SU-DHL-6 (cell line): Measurements from ENCODE around the gene TTI1.

Source experiments
- H2AFZ ChIP-seq: fragments of 200-600 bp; sonication (generic); 2 replicates; pipeline ENCODE4 v1.6.1; 2014; ENCODE audit warnings: low read depth, mild to moderate bottlenecking, moderate library complexity, mixed read lengths, antibody characterized with exemption, low read length; ENCODE audit not compliant: severe bottlenecking
- H3F3A ChIP-seq: fragments of 200-600 bp; shearing (Covaris generic); 2 replicates; pipeline ENCODE4 v1.6.0; 2016; ENCODE audit warnings: antibody characterized with exemption, mild to moderate bottlenecking; ENCODE audit not compliant: insufficient read depth
- H3K27ac ChIP-seq: fragments of 200-600 bp; sonication (generic); 2 replicates; pipeline ENCODE4 v1.5.1; 2016; ENCODE audit warnings: low read depth, mild to moderate bottlenecking, low read length, moderate library complexity, mixed read lengths
- H3K27me3 ChIP-seq: fragments of 200-600 bp; sonication (generic), shearing (Covaris generic); 2 replicates; pipeline ENCODE4 v1.6.0; 2014; ENCODE audit warnings: mild to moderate bottlenecking, low read length
- H3K36me3 ChIP-seq: fragments of 200-600 bp; sonication (generic); 2 replicates; pipeline ENCODE4 v1.6.1; 2014; ENCODE audit warnings: mild to moderate bottlenecking, low read length, mixed read lengths
- H3K4me2 ChIP-seq: fragments of 300-600, 200-600 bp; shearing (Covaris generic), sonication (generic); 2 replicates; pipeline ENCODE4 v1.6.0; 2014; ENCODE audit warnings: low read length, low read depth, mild to moderate bottlenecking; ENCODE audit not compliant: poor library complexity, severe bottlenecking
- H3K4me3 ChIP-seq: fragments of 200-600 bp; sonication (generic); 2 replicates; pipeline ENCODE4 v1.5.1; 2014; ENCODE audit warnings: antibody characterized with exemption, low read length, mild to moderate bottlenecking, mixed read lengths; ENCODE audit not compliant: insufficient read depth, poor library complexity, severe bottlenecking
- H3K79me2 ChIP-seq: fragments of 200-600 bp; sonication (generic); 2 replicates; pipeline ENCODE4 v1.6.1; 2014; ENCODE audit warnings: mild to moderate bottlenecking, low read length, moderate library complexity; ENCODE audit not compliant: insufficient read depth
- H3K9ac ChIP-seq: fragments of 200-600 bp; sonication (generic); 2 replicates; pipeline ENCODE4 v1.7.0; 2014; ENCODE audit warnings: mild to moderate bottlenecking, low read length
- H3K9me2 ChIP-seq: fragments of 200-600 bp; sonication (generic); replicated peaks from 2 replicates; pipeline ENCODE4 v1.6.1; 2014; ENCODE audit warnings: low read length; ENCODE audit not compliant: insufficient read depth
- H3K9me3 ChIP-seq: fragments of 200-600 bp; sonication (generic); 2 replicates; pipeline ENCODE4 v1.6.1; 2014; ENCODE audit warnings: low read length, mixed read lengths; ENCODE audit not compliant: insufficient read depth
- H4K20me1 ChIP-seq: fragments of 200-600 bp; sonication (generic); 2 replicates; pipeline ENCODE4 v1.6.1; 2014; ENCODE audit warnings: low read depth, mild to moderate bottlenecking, antibody characterized with exemption, low read length, moderate library complexity, mixed read lengths
- CTCF ChIP-seq: fragments of 200-600 bp; sonication (generic); IDR thresholded peaks from one replicate; pipeline ENCODE4 v1.5.1; 2017; ENCODE audit warnings: antibody characterized with exemption, mild to moderate bottlenecking, low read length, moderate library complexity; ENCODE audit not compliant: insufficient read depth, poor library complexity, severe bottlenecking
- EZH2phosphoT487 ChIP-seq: fragments of 200-600 bp; sonication (generic), shearing (Covaris generic); conservative IDR thresholded peaks from 2 replicates; pipeline ENCODE4 v1.6.1; 2018; ENCODE audit warnings: mild to moderate bottlenecking, antibody characterized with exemption, low read length, moderate library complexity, mixed read lengths

Gene TTI1

GRCh38 chr20:38063911-38064530 is 30.8 kb upstream of the TTI1 start:
- no peaks in the 10 kb centered on the region for H3K79me2 ChIP-seq
- H4K20me1 ChIP-seq, result no peaks in the 10 kb centered on the region
- no peak overlapping the region for H2AFZ ChIP-seq
- H3K9me2 ChIP-seq, result no peaks in the 10 kb centered on the region
- peaks cover 34% of the 10 kb centered on the region; the same call in 1 of the 2 replicates for H3K36me3 ChIP-seq
- no peak overlapping the region for H3K27ac ChIP-seq
- H3K27me3 ChIP-seq, result no peaks in the 10 kb centered on the region
- H3K4me2 ChIP-seq, result no peak overlapping the region
- H3K9ac ChIP-seq, result no peak overlapping the region
- H3F3A ChIP-seq, result no peaks in the 10 kb centered on the region
- no peaks in the 10 kb centered on the region for H3K9me3 ChIP-seq
- H3K4me3 ChIP-seq, result no peak overlapping the region
- TF ChIP-seq EZH2phosphoT487, result no peak
- TF ChIP-seq CTCF, result no peak

- Histone ChIP-seq H3K27ac (no peak overlapping the region), H3K4me2 (no peak overlapping the region), H2AFZ (no peak overlapping the region), H3K9me3 (no peaks in the 10 kb centered on the region), H3K9me2 (no peaks in the 10 kb centered on the region), H3K27me3 (no peaks in the 10 kb centered on the region), H3F3A (no peaks in the 10 kb centered on the region), H3K9ac (no peak overlapping the region), H3K36me3 (peaks cover 40% of the 10 kb centered on the region), H3K4me3 (no peak overlapping the region), H3K79me2 (0 out of 2 replicates have a peak, but pooled peaks cover 4% of the 10 kb centered on the region), H4K20me1 (no peaks in the 10 kb centered on the region)
- TF ChIP-seq EZH2phosphoT487 (no peak), CTCF (no peak)
These were observed 29.6 kb upstream of the TTI1 start for GRCh38 chr20:38062890-38063289.

- H3K9me3 ChIP-seq, result no peaks in the 10 kb centered on the region
- no peaks in the 10 kb centered on the region; the same call in 1 of the 2 replicates for H4K20me1 ChIP-seq
- no peak overlapping the region for H3K4me2 ChIP-seq
- H3K36me3 ChIP-seq, result peaks cover 39% of the 10 kb centered on the region
- peaks cover 9% of the 10 kb centered on the region; the same call in 1 of the 2 replicates for H3F3A ChIP-seq
- no peak for TF ChIP-seq CTCF
- TF ChIP-seq EZH2phosphoT487, result no peak
- no peak overlapping the region for H3K27ac ChIP-seq
- no peak overlapping the region for H2AFZ ChIP-seq
- no peak overlapping the region for H3K9ac ChIP-seq
- H3K79me2 ChIP-seq, result peaks cover 9% of the 10 kb centered on the region; the same call in 1 of the 2 replicates
- no peaks in the 10 kb centered on the region for H3K27me3 ChIP-seq
- no peak overlapping the region for H3K4me3 ChIP-seq
- H3K9me2 ChIP-seq, result no peaks in the 10 kb centered on the region
These were observed 27.9 kb upstream of the TTI1 start for GRCh38 chr20:38061109-38061508.
